ENCODE data around the gene GJD2.

- TF ChIP-seq, protein P1, sequence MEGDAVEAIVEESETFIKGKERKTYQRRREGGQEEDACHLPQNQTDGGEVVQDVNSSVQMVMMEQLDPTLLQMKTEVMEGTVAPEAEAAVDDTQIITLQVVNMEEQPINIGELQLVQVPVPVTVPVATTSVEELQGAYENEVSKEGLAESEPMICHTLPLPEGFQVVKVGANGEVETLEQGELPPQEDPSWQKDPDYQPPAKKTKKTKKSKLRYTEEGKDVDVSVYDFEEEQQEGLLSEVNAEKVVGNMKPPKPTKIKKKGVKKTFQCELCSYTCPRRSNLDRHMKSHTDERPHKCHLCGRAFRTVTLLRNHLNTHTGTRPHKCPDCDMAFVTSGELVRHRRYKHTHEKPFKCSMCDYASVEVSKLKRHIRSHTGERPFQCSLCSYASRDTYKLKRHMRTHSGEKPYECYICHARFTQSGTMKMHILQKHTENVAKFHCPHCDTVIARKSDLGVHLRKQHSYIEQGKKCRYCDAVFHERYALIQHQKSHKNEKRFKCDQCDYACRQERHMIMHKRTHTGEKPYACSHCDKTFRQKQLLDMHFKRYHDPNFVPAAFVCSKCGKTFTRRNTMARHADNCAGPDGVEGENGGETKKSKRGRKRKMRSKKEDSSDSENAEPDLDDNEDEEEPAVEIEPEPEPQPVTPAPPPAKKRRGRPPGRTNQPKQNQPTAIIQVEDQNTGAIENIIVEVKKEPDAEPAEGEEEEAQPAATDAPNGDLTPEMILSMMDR (IDR thresholded peaks at IDR 0.05) = no peak
- no peak for TF ChIP-seq POLR2A (IDR thresholded peaks at IDR 0.05)
Observed at GRCh38 chr15:34773013-34773412, 18.2 kb upstream of the GJD2 start.
